ENCODE data around the gene UBE2D1. TPM values are rescaled to one million over a fixed set of nuclear protein-coding genes. Genes with fewer than 3 reads are reported as not detected.

Gene UBE2D1
- total RNA-seq, 6 experiments from 2014 or later, result 3.1 to 11.9 (median 6.6) TPM

DNA sequence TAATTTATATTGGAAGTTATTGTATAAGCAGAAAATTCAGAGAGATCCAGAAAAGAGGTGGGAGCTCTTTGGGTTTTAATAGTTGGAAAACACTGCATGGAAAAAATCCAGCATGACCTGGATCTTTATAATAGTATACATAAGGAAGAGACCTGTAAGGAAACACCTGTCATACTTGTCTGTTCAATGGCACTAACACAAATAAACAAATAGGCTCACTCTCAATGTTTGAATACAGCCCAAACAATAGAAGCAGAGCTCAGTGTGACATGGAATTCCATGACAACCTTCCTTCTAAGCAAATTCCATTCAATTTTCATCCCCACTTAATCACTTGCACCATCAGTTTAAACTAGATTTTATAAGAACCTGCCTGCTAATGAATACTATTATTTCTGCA is 34.1 kb upstream of the UBE2D1 start:
- no peak overlapping the region for H3K4me3 ChIP-seq
- no peaks in the 10 kb centered on the region for H3K9me3 ChIP-seq
- no peaks in the 10 kb centered on the region for H3K27me3 ChIP-seq
- no peak overlapping the region for H3K27ac ChIP-seq
- no peak for ATAC-seq
- H3K36me3 ChIP-seq, result no peaks in the 10 kb centered on the region
- TF ChIP-seq, protein P1, sequence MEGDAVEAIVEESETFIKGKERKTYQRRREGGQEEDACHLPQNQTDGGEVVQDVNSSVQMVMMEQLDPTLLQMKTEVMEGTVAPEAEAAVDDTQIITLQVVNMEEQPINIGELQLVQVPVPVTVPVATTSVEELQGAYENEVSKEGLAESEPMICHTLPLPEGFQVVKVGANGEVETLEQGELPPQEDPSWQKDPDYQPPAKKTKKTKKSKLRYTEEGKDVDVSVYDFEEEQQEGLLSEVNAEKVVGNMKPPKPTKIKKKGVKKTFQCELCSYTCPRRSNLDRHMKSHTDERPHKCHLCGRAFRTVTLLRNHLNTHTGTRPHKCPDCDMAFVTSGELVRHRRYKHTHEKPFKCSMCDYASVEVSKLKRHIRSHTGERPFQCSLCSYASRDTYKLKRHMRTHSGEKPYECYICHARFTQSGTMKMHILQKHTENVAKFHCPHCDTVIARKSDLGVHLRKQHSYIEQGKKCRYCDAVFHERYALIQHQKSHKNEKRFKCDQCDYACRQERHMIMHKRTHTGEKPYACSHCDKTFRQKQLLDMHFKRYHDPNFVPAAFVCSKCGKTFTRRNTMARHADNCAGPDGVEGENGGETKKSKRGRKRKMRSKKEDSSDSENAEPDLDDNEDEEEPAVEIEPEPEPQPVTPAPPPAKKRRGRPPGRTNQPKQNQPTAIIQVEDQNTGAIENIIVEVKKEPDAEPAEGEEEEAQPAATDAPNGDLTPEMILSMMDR (IDR thresholded peaks at IDR 0.05), result no peak
- TF ChIP-seq POLR2A (IDR thresholded peaks at IDR 0.05), result no peak
- no peak for DNase-seq
- H3K4me1 ChIP-seq, result no peaks in the 10 kb centered on the region
- intact Hi-C loops (cut with DNase I), result no loop called here

GRCh38 chr10:58302254-58302653 is 32.6 kb upstream of the UBE2D1 start:
- Histone ChIP-seq H3K9me3 (no peaks in the 10 kb centered on the region), H3K27me3 (no peaks in the 10 kb centered on the region), H3K4me3 (no peak overlapping the region), H3K4me1 (no peaks in the 10 kb centered on the region), H3K36me3 (no peaks in the 10 kb centered on the region), H3K27ac (no peak overlapping the region)
- intact Hi-C loops (cut with DNase I), result no loop called here
- DNase-seq, result no peak
- WGBS (ENCODE audit: insufficient coverage, low coverage, low lambda C conversion rate, missing lambda C conversion rate), result 25% methylated on average over 2 of the region's 2 CpGs
- ATAC-seq, result no peak
- TF ChIP-seq, protein P1 (IDR thresholded peaks at IDR 0.05), result no peak
- no peak for TF ChIP-seq POLR2A (IDR thresholded peaks at IDR 0.05)

GRCh38 chr10:58304099-58304633 is 30.6 kb upstream of the UBE2D1 start:
- 77% methylated on average over 3 of the region's 3 CpGs for WGBS (ENCODE audit: insufficient coverage, low coverage, low lambda C conversion rate, missing lambda C conversion rate)

GRCh38 chr10:58305821-58306220 is 29.0 kb upstream of the UBE2D1 start:
- Histone ChIP-seq H3K27me3 (no peaks in the 10 kb centered on the region), H3K36me3 (no peaks in the 10 kb centered on the region), H3K27ac (no peak overlapping the region), H3K9me3 (no peaks in the 10 kb centered on the region), H3K4me1 (no peaks in the 10 kb centered on the region), H3K4me3 (no peak overlapping the region)
- TF ChIP-seq POLR2A (IDR thresholded peaks at IDR 0.05), result no peak
- TF ChIP-seq, protein P1 (IDR thresholded peaks at IDR 0.05), result no peak
- ATAC-seq (no peak), DNase-seq (no peak)
- 38% methylated on average over 4 of the region's 4 CpGs for WGBS (ENCODE audit: insufficient coverage, low coverage, low lambda C conversion rate, missing lambda C conversion rate)
- intact Hi-C loops (cut with DNase I), result no loop called here

More at GRCh38 chr10:58304099-58304633, 30.6 kb upstream of the UBE2D1 start:
- no peaks in the 10 kb centered on the region for H3K36me3 ChIP-seq
- H3K27me3 ChIP-seq, result no peaks in the 10 kb centered on the region
- intact Hi-C loops (cut with DNase I), result no loop called here
- no peaks in the 10 kb centered on the region for H3K9me3 ChIP-seq
- no peak overlapping the region for H3K27ac ChIP-seq
- TF ChIP-seq, protein P1 (IDR thresholded peaks at IDR 0.05), result no peak
- TF ChIP-seq POLR2A (IDR thresholded peaks at IDR 0.05), result no peak
- no peak for ATAC-seq
- H3K4me1 ChIP-seq, result no peaks in the 10 kb centered on the region
- no peak overlapping the region for H3K4me3 ChIP-seq
- DNase-seq, result no peak

DNA sequence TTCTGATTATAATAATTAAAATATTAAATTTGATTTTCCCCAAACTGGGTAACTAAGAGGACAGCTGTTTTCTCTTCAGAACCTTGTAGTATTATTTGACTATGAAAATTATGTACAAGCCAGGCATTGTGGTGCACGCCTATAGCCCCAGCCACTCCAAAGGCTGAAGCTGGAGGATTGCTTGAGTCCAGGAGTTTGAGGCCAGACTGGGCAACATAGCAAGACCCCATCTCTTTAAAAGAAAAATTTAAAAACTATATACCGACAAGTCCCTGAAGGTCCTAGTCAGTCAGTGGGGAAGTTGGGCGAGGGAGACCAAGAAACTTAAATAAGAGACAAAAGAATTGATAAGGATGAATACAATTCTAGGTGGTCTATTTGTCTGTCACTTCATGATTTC is 27.1 kb upstream of the UBE2D1 start:
- no peaks in the 10 kb centered on the region for H3K27me3 ChIP-seq
- ATAC-seq, result no peak
- no peak overlapping the region for H3K4me3 ChIP-seq
- TF ChIP-seq, protein P1 (IDR thresholded peaks at IDR 0.05), result no peak
- TF ChIP-seq POLR2A (IDR thresholded peaks at IDR 0.05), result no peak
- no peak overlapping the region for H3K27ac ChIP-seq
- no peaks in the 10 kb centered on the region for H3K4me1 ChIP-seq
- H3K9me3 ChIP-seq, result no peaks in the 10 kb centered on the region
- H3K36me3 ChIP-seq, result no peaks in the 10 kb centered on the region
- intact Hi-C loops (cut with DNase I), result no loop called here
- DNase-seq, result no peak
- 89% methylated on average over 3 of the region's 3 CpGs for WGBS (ENCODE audit: insufficient coverage, low coverage, low lambda C conversion rate, missing lambda C conversion rate)

Measured in right lobe of liver (tissue), 6 donors.